ENCODE measurements around the gene SEPTIN1. TPM values are rescaled to one million over a fixed set of nuclear protein-coding genes. Genes with fewer than 3 reads are reported as not detected.
"Not testable (repeated sequence)": the region's sequence is repeated elsewhere in the genome, so short reads cannot be mapped to it uniquely, and the experiment has no call there.

The SEPTIN1 gene
- total RNA-seq, 1 experiment from 2014 or later, result 7.6 TPM

DNA sequence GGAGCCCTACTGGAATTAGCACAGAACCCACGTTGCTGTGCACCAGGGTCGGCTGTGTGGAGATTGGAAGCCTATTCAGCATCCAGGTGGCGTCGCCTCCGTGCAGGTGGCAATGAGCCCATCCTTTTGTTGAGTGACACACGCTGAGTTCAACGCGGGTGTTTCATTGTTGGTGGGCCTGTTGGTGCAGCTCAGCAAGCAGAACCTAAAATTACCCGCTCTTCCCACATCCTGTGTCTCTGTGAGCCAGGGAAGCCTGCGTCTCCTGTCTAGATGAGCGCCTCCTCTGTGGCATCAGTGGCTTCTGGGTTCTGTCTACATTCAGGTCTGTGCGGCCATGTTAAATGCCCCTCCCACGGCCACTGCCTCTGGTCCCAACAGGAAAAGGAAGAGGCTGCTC, 41.7 kb downstream of the SEPTIN1 start:
- POLR2A ChIA-PET (ENCODE audit: unreplicated experiment), result no interaction called here
- H3K4me3 ChIP-seq, result no peak overlapping the region
- no TSS peak for BruUV-seq (replicated peaks)

DNA sequence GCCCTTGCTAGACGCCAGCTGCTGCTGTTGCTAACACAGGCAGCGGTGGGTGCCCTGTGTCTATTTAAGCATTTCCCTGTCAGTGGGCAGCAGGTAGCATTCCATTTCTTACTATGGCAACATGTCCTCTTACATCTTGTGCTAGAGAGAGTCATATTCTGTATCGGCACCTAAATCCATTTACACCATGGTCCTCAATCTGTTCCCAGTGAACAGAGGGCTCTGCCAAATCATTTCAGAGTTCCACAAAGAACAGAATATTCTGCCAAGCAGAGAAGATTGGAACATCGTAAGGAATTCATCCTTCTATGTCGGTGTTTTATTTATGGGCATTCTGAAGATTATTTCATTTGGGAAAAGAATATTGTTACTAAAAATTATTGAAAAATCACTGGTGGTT, 43.6 kb downstream of the SEPTIN1 start:
- intact Hi-C loops (cut with micrococcal nuclease; ENCODE audit: unreplicated experiment); BruUV-seq (replicated peaks); H3K4me3 ChIP-seq; H3K27me3 ChIP-seq (ENCODE audit: insufficient read depth, low read depth); CTCF ChIA-PET; H3K9me2 ChIP-seq (ENCODE audit: insufficient read depth); H3K9me3 ChIP-seq (ENCODE audit: insufficient read depth, low read depth); H2AFZ ChIP-seq; H3K4me2 ChIP-seq; DNase-seq; H3K79me2 ChIP-seq (ENCODE audit: low read depth); POLR2A ChIA-PET (ENCODE audit: unreplicated experiment); H4K20me1 ChIP-seq (ENCODE audit: insufficient read depth); H3K4me1 ChIP-seq (replicated peaks; ENCODE audit: insufficient read depth); H3K36me3 ChIP-seq (ENCODE audit: low read depth); H3K27ac ChIP-seq: not testable (repeated sequence)
- peaks cover 10% of the 10 kb centered on the region; the same call in 1 of the 2 replicates for H3F3A ChIP-seq (ENCODE audit: insufficient read depth, low read depth)

More for the DNA sequence above, 41.7 kb downstream of the SEPTIN1 start:
- no peak for DNase-seq
- no peaks in the 10 kb centered on the region for H3K9me2 ChIP-seq (ENCODE audit: insufficient read depth)
- H3K4me1 ChIP-seq (replicated peaks; ENCODE audit: insufficient read depth), result peaks cover 8% of the 10 kb centered on the region
- no peaks in the 10 kb centered on the region for H4K20me1 ChIP-seq (ENCODE audit: insufficient read depth)
- no peaks in the 10 kb centered on the region for H3K36me3 ChIP-seq (ENCODE audit: low read depth)
- no peak overlapping the region for H3K27ac ChIP-seq
- CTCF ChIA-PET, result interaction anchor here (0.7 kb wide), 1 partner anchor 254 kb away, joined by 5 read pairs; no protein-coding TSS in a partner anchor
- TF ChIP-seq, protein P1, sequence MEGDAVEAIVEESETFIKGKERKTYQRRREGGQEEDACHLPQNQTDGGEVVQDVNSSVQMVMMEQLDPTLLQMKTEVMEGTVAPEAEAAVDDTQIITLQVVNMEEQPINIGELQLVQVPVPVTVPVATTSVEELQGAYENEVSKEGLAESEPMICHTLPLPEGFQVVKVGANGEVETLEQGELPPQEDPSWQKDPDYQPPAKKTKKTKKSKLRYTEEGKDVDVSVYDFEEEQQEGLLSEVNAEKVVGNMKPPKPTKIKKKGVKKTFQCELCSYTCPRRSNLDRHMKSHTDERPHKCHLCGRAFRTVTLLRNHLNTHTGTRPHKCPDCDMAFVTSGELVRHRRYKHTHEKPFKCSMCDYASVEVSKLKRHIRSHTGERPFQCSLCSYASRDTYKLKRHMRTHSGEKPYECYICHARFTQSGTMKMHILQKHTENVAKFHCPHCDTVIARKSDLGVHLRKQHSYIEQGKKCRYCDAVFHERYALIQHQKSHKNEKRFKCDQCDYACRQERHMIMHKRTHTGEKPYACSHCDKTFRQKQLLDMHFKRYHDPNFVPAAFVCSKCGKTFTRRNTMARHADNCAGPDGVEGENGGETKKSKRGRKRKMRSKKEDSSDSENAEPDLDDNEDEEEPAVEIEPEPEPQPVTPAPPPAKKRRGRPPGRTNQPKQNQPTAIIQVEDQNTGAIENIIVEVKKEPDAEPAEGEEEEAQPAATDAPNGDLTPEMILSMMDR (conservative IDR thresholded peaks at IDR 0.05), result no peak
- TF ChIP-seq EZH2 (IDR thresholded peaks at IDR 0.05; ENCODE audit: low read depth), result no peak
- H3F3A ChIP-seq (ENCODE audit: insufficient read depth, low read depth), result peaks cover 7% of the 10 kb centered on the region; the same call in 1 of the 2 replicates
- intact Hi-C loops (cut with micrococcal nuclease; ENCODE audit: unreplicated experiment), result no loop called here
- H2AFZ ChIP-seq, result no peak overlapping the region
- H3K9me3 ChIP-seq (ENCODE audit: insufficient read depth, low read depth), result no peaks in the 10 kb centered on the region
- H3K4me2 ChIP-seq, result no peak overlapping the region
- H3K27me3 ChIP-seq (ENCODE audit: insufficient read depth, low read depth), result no peaks in the 10 kb centered on the region
- H3K79me2 ChIP-seq (ENCODE audit: low read depth), result no peaks in the 10 kb centered on the region

DNA sequence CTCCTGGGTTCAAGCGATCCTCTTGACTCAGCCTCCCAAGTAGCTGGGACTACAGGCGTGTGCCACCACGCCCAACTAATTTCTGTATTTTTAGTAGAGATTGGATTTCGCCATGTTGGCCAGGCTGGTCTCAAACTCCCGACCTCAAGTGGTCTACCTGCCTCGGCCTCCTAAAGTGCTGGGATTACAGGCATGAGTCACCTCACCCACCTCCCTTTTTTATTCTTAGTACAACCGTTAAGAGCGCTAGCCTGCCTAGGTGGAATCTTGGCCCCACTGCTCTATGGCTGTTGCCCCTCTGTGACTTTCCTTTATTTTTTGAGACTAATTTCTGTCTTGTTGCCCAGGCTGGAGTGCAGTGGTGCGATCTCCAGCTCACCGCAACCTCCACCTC, 44.4 kb downstream of the SEPTIN1 start:
- H3K4me1 ChIP-seq (replicated peaks; ENCODE audit: insufficient read depth); H4K20me1 ChIP-seq (ENCODE audit: insufficient read depth); H3K36me3 ChIP-seq (ENCODE audit: low read depth); H3K4me2 ChIP-seq; DNase-seq; H3K27me3 ChIP-seq (ENCODE audit: insufficient read depth, low read depth); BruUV-seq (replicated peaks); H3K9me2 ChIP-seq (ENCODE audit: insufficient read depth); intact Hi-C loops (cut with micrococcal nuclease; ENCODE audit: unreplicated experiment); H3K27ac ChIP-seq; H3K4me3 ChIP-seq; POLR2A ChIA-PET (ENCODE audit: unreplicated experiment); H2AFZ ChIP-seq; H3K9me3 ChIP-seq (ENCODE audit: insufficient read depth, low read depth): not testable (repeated sequence)
- CTCF ChIA-PET, result interaction anchor here (0.5 kb wide), 1 partner anchor 26 kb away, joined by 5 read pairs; no protein-coding TSS in a partner anchor
- peaks cover 16% of the 10 kb centered on the region for H3K79me2 ChIP-seq (ENCODE audit: low read depth)
- H3F3A ChIP-seq (ENCODE audit: insufficient read depth, low read depth), result peaks cover 10% of the 10 kb centered on the region; the same call in 1 of the 2 replicates

DNA sequence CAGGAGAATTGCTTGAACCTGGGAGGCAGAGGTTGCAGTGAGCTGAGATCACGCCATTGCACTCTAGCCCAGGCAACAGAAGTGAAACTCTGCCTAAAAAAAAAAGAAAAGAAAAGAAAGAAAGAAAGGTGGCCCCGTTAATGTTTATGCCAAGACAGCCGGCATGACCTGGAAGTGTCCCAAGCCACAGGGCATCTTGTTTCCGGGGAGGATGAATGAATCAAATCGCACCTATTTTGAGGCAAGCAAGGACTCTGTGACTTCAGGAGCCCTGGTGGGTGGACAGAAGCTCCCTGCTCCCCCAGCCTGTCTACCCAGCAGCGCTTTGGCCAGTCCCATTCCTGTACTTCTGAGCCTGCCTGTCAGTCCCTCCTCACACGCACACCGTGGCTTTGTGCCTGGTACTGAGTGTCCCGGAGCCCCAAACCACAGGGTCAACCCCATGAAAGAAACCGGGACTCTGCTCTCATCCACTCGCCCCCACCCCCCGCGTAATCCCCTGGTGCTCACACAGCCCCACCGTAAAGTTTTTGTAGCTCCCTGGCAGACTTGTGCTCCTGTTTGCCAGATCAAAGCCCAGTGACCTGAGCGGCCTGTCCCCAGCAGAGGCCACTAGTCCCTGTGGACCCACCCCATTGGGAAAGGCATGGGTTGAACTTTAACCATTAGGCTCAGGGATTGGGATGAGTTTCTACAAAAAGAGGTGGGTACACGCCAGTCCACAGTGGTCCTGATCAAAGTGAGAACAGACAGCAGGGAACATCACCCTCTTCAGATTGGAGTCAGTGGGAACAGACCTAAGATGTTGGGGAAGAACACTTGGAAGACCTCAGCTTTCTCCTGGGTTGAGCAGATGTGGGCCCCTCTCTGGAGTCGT, 46.5 kb downstream of the SEPTIN1 start:
- Histone ChIP-seq H3K36me3 (ENCODE audit: low read depth) (no peaks in the 10 kb centered on the region), H4K20me1 (ENCODE audit: insufficient read depth) (no peaks in the 10 kb centered on the region), H3K4me2 (peak overlapping the region; percentile 72), H3K9me3 (ENCODE audit: insufficient read depth, low read depth) (no peaks in the 10 kb centered on the region), H3K27me3 (ENCODE audit: insufficient read depth, low read depth) (no peaks in the 10 kb centered on the region), H3K9me2 (ENCODE audit: insufficient read depth) (no peaks in the 10 kb centered on the region), H2AFZ (peak overlapping the region; percentile 79), H3F3A (ENCODE audit: insufficient read depth, low read depth) (peaks cover 10% of the 10 kb centered on the region; the same call in 1 of the 2 replicates), H3K4me1 (replicated peaks; ENCODE audit: insufficient read depth) (peaks cover 13% of the 10 kb centered on the region), H3K79me2 (ENCODE audit: low read depth) (peaks cover 34% of the 10 kb centered on the region), H3K27ac (peak overlapping the region; percentile 76), H3K4me3 (peak overlapping the region; percentile 59)
- DNase-seq, result peak in 1 of 2 experiments; percentile 66
- ChIA-PET CTCF (interaction anchor here (1.0 kb wide), 1 partner anchor 74 kb away, joined by 8 read pairs; no protein-coding TSS in a partner anchor), POLR2A (ENCODE audit: unreplicated experiment) (interaction anchor here (0.6 to 1.0 kb wide), 4 partner anchors 35 to 236 kb away, joined by 3 to 44 read pairs (median 4); no protein-coding TSS in a partner anchor)
- BruUV-seq (replicated peaks), result TSS peak; percentile 56
- intact Hi-C loops (cut with micrococcal nuclease; ENCODE audit: unreplicated experiment), result loop anchor here (1.0 to 2.0 kb wide), 4 partner anchors 19 to 73 kb away; partner anchors contain the start of genes CD2BP2 and TBC1D10B
- TF ChIP-seq EZH2 (IDR thresholded peaks at IDR 0.05; ENCODE audit: low read depth), result no peak
- TF ChIP-seq, protein P1 (conservative IDR thresholded peaks at IDR 0.05), result no peak

DNA sequence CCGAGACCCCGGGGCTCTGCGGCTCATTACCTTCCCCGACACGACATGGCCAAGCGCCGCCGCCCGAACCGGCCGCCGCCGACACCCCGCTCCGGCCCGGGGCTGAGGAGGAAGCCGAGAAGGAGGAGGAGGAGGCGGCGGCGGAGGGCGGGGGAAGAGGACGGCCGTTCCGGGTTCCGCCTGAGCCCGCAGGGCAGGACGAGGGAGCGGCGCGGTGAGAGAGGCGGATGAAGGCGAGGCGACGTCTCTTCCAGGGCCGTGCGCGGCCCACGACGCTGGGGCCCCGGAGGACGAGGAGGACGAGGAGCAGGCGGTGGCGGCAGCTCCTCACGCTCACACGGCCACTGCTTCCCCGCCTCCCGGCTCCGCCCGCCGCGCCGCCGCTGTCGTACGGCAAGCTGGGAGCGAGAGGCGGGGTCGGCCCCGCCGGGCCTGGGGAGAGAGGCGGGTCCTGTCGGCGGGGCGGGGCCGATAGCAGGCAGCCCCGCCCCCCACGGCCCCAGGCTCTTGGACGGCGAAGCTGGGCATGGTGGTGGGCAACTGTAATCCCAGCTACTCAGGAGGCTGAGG, 47.2 kb downstream of the SEPTIN1 start:
- H3K9me3 ChIP-seq (ENCODE audit: insufficient read depth, low read depth); BruUV-seq (replicated peaks); H3K36me3 ChIP-seq (ENCODE audit: low read depth); H3K9me2 ChIP-seq (ENCODE audit: insufficient read depth); H4K20me1 ChIP-seq (ENCODE audit: insufficient read depth); H3K27me3 ChIP-seq (ENCODE audit: insufficient read depth, low read depth): not testable (repeated sequence)
- peaks cover 13% of the 10 kb centered on the region for H3K4me1 ChIP-seq (replicated peaks; ENCODE audit: insufficient read depth)
- peak overlapping the region; percentile 72 for H3K4me2 ChIP-seq
- H3K27ac ChIP-seq, result peak overlapping the region; percentile 76
- ChIA-PET CTCF (interaction anchor here (0.6 to 1.0 kb wide), 2 partner anchors 74 to 82 kb away, joined by 3 to 8 read pairs; no protein-coding TSS in a partner anchor), POLR2A (ENCODE audit: unreplicated experiment) (interaction anchor here (0.6 to 1.0 kb wide), 9 partner anchors 36 to 867 kb away, joined by 3 to 44 read pairs (median 4); partner anchors contain the start of gene SEPTIN1)
- peak; percentile 66 to 94 for DNase-seq
- H3K79me2 ChIP-seq (ENCODE audit: low read depth), result peaks cover 41% of the 10 kb centered on the region
- H3F3A ChIP-seq (ENCODE audit: insufficient read depth, low read depth), result peaks cover 10% of the 10 kb centered on the region; the same call in 1 of the 2 replicates
- H2AFZ ChIP-seq, result peak overlapping the region; percentile 79
- peak overlapping the region; percentile 59 for H3K4me3 ChIP-seq
- intact Hi-C loops (cut with micrococcal nuclease; ENCODE audit: unreplicated experiment), result loop anchor here (1.0 to 2.0 kb wide), 4 partner anchors 20 to 74 kb away; partner anchors contain the start of genes CD2BP2 and TBC1D10B
